ENCODE data around the gene CACNA1S. TPM values are rescaled to one million over a fixed set of nuclear protein-coding genes. Genes with fewer than 3 reads are reported as not detected.

Gene CACNA1S
- total and polyA plus RNA-seq, 12 donors: under 0.01 to 0.07 TPM; not detected in 10

DNA sequence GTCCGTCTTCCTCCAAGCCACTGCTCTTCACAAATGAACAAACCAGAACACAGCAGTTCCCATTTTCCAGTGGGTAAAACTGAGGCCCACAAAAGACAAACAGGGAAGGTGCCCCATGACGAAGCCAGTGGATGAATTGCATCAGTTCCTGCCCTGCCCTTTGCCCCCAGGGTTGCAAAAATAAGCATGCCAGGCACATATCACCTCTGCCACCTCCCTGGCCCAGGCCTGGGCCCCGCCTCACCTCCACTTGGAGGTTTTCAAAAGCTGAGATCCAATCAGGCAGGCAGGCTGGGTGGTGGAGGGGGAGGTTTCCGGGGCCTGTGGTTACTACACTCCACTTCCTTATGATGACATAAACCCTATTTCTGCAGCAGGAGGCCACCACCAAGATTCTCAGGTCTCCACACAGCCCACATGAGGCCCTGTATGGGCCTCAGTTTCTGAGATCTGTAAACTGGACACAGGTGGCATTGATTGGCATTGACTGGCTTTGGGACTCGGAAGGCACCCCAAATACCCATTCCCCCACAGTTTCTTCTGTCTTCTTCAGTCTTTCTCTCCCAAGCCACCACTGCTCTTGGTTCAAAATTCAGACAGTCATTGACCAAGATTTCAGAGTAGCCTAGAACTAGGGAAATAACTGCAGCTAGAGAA lies 92.8 kb downstream of the CACNA1S start:
- H3K4me3 ChIP-seq: no peak overlapping the region
- peak overlapping the region in 1 of 5 donors; percentile 43 for H3K27ac ChIP-seq
- DNase-seq: peak in 6 of 7 donors; percentile 29 to 68 (median 34)
- no peaks in the 10 kb centered on the region for H3K27me3 ChIP-seq
- intact Hi-C loops (cut with DNase I): no loop called here
- no peaks in the 10 kb centered on the region for H3K36me3 ChIP-seq (replicated peaks in 1 of 2)
- H3K9me3 ChIP-seq (replicated peaks in 1 of 3): no peaks in the 10 kb centered on the region
- H3K4me1 ChIP-seq (replicated peaks in 1 of 2): peaks cover 5 to 27% of the 10 kb centered on the region in 2 donors
- TF ChIP-seq POLR2A (IDR thresholded peaks at IDR 0.05): no peak
- TF ChIP-seq, protein P1, sequence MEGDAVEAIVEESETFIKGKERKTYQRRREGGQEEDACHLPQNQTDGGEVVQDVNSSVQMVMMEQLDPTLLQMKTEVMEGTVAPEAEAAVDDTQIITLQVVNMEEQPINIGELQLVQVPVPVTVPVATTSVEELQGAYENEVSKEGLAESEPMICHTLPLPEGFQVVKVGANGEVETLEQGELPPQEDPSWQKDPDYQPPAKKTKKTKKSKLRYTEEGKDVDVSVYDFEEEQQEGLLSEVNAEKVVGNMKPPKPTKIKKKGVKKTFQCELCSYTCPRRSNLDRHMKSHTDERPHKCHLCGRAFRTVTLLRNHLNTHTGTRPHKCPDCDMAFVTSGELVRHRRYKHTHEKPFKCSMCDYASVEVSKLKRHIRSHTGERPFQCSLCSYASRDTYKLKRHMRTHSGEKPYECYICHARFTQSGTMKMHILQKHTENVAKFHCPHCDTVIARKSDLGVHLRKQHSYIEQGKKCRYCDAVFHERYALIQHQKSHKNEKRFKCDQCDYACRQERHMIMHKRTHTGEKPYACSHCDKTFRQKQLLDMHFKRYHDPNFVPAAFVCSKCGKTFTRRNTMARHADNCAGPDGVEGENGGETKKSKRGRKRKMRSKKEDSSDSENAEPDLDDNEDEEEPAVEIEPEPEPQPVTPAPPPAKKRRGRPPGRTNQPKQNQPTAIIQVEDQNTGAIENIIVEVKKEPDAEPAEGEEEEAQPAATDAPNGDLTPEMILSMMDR (IDR thresholded peaks at IDR 0.05): no peak
- WGBS, 4 donors: 67 to 76% (median 70%) methylated on average over 5 of the region's 5 CpGs

DNA sequence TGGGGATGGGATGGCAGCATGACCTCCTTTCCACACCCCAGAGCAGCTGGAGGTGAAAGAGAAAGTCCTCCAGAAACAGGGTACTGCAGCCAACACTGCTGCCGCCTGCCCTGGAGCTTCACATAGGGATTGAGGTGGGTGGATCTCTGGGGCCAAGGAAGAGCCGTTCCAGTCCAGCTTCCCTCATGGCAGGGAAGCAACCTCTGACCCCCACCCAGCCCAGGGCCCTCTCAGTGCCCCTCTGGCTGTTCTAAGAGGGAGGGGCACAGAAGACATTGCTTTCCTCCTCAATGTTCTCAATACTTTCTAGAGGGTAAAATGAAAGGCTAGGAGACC lies 94.4 kb downstream of the CACNA1S start:
- no peaks in the 10 kb centered on the region for H3K9me3 ChIP-seq (replicated peaks in 1 of 3)
- H3K36me3 ChIP-seq (replicated peaks in 1 of 2): no peaks in the 10 kb centered on the region
- no peak for DNase-seq
- TF ChIP-seq, protein P1 (IDR thresholded peaks at IDR 0.05): no peak
- TF ChIP-seq POLR2A (IDR thresholded peaks at IDR 0.05): no peak
- no peaks in the 10 kb centered on the region for H3K27me3 ChIP-seq
- H3K4me1 ChIP-seq (replicated peaks in 1 of 2): peaks cover 1 to 23% of the 10 kb centered on the region in 2 donors
- H3K4me3 ChIP-seq: no peak overlapping the region
- no peak overlapping the region for H3K27ac ChIP-seq
- intact Hi-C loops (cut with DNase I): no loop called here
- WGBS, 4 donors: 72 to 81% (median 78%) methylated on average over 2 of the region's 2 CpGs

DNA sequence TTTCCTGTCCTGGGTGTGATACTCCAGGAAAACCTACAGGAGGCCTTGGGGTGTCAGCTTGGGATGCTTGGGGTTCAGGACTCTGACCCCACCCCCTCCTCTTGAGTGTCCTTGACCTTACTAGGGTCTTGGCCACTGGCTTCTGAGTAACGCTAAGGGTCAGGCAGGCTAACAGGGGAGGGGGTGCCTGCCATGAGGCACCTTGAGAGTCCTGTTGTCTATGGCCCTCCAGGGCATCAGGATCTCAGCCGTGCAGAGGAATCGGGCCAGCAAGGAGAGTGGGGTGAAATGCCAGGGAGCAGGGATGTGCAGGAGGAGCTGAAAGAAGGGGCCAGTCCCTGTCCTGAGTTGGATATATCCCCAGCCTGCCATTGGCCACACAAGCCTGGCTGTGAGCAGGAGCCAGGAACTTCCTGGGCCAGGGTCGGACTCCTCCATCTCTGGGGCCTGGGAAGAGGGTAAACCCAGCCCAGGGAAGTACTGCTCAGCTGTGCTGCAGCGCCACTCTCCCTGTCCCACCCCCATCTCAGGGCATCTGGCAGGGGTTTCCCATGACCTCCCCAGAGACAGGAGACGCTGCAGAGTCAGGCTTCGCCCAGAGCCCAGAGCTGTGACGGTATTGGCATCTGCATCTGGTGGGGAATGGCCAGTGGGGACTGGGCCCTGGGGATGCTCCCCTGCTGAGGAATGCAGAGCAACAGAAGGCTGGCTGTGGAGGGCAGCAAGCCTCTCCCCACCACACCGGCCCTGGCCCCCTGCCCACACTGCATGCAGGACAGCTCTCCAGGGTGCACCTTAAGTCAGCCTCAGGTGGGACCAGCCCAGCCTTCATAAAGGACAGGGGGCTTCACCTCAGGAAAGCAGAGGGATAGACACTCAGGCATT lies 95.0 kb downstream of the CACNA1S start:
- intact Hi-C loops (cut with DNase I): no loop called here
- no peak for TF ChIP-seq POLR2A (IDR thresholded peaks at IDR 0.05)
- TF ChIP-seq, protein P1 (IDR thresholded peaks at IDR 0.05): no peak
- 82 to 92% (median 86%) methylated on average over 5 to 9 of the region's 9 CpGs for WGBS, 4 donors
- Histone ChIP-seq H3K27ac (no peak overlapping the region), H3K4me3 (no peak overlapping the region), H3K36me3 (replicated peaks in 1 of 2) (no peaks in the 10 kb centered on the region), H3K9me3 (replicated peaks in 1 of 3) (no peaks in the 10 kb centered on the region), H3K27me3 (no peaks in the 10 kb centered on the region), H3K4me1 (replicated peaks in 1 of 2) (peaks cover 0 to 20% of the 10 kb centered on the region in 2 donors)
- no peak for DNase-seq

DNA sequence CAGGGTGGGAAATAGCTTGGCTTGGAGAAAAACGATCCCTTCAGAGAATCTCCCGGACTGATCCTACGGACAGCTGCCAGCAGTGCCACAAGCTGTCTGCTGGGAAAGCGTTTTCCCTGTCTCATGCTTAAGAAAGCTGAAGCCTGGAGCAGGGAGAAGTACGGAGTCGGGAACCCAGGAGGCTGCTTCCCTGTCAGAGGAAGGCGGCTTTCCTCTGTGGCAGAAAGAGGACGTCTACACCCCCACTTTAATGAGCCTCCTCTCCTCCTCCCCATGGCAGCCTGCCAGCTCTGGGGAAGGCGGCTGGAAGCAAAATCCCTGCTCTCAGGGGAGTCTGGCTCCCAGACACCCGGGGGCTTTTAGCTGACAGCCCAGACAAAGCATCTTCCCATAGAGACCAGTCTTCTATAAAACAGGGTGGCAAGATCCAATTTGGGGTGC lies 96.0 kb downstream of the CACNA1S start:
- H3K4me3 ChIP-seq: no peak overlapping the region
- DNase-seq: peak in 2 of 7 donors; percentile 21 to 33

More for the DNA sequence above, 96.0 kb downstream of the CACNA1S start:
- Histone ChIP-seq H3K36me3 (replicated peaks in 1 of 2) (no peaks in the 10 kb centered on the region), H3K4me1 (replicated peaks in 1 of 2) (peaks cover 0 to 20% of the 10 kb centered on the region in 2 donors), H3K27ac (no peak overlapping the region), H3K9me3 (replicated peaks in 1 of 3) (no peaks in the 10 kb centered on the region), H3K27me3 (no peaks in the 10 kb centered on the region)
- TF ChIP-seq, protein P1 (IDR thresholded peaks at IDR 0.05): no peak
- no peak for TF ChIP-seq POLR2A (IDR thresholded peaks at IDR 0.05)
- WGBS, 4 donors: 24 to 29% (median 27%) methylated on average over 6 to 10 of the region's 10 CpGs
- intact Hi-C loops (cut with DNase I): no loop called here
